Neural cell (in vitro differentiated cells): ENCODE results near the gene PTPRD.

Source experiments
- EP300 ChIP-seq: fragments of 450-650 bp; conservative IDR thresholded peaks from 2 replicates; pipeline ENCODE4 v1.6.1; 2014; ENCODE audit warnings: antibody characterized with exemption, mild to moderate bottlenecking, moderate library complexity; ENCODE audit not compliant: poor library complexity, severe bottlenecking
- EZH2 ChIP-seq: fragments of 200-600, 300-800 bp; shearing (Covaris generic), sonication (generic); IDR thresholded peaks from 2 replicates; pipeline ENCODE4 v1.6.1; 2014; ENCODE audit warnings: antibody characterized with exemption, low read length, borderline replicate concordance, mild to moderate bottlenecking; ENCODE audit not compliant: insufficient read depth, poor library complexity, severe bottlenecking
- MXI1 ChIP-seq: fragments of 450-650 bp; conservative IDR thresholded peaks from 2 replicates; pipeline ENCODE4 v1.6.1; 2014; ENCODE audit warnings: antibody characterized with exemption, mild to moderate bottlenecking; ENCODE audit not compliant: poor library complexity, severe bottlenecking
- POLR2AphosphoS5 ChIP-seq: IDR thresholded peaks from 2 replicates; pipeline ENCODE4 v1.6.1; 2012
- RAD21 ChIP-seq: fragments of 450-650 bp; conservative IDR thresholded peaks from 2 replicates; pipeline ENCODE4 v1.6.1; 2014; ENCODE audit warnings: antibody characterized with exemption, mild to moderate bottlenecking, moderate library complexity
- REST ChIP-seq: IDR thresholded peaks from 2 replicates; pipeline ENCODE4 v1.6.1; 2012; ENCODE audit warnings: borderline replicate concordance
- SMC3 ChIP-seq: fragments of 450-650 bp; conservative IDR thresholded peaks from 2 replicates; pipeline ENCODE4 v1.6.1; 2014; ENCODE audit warnings: antibody characterized with exemption, mild to moderate bottlenecking, moderate library complexity; ENCODE audit not compliant: poor library complexity
- TAF1 ChIP-seq: IDR thresholded peaks from 2 replicates; pipeline ENCODE4 v1.6.1; 2012; ENCODE audit warnings: low read depth
- TF ChIP-seq, protein P1 (sequence below): fragments of 450-650 bp; IDR thresholded peaks from 2 replicates; pipeline ENCODE4 v1.5.1; 2014; ENCODE audit warnings: antibody characterized with exemption, mild to moderate bottlenecking, moderate library complexity; ENCODE audit not compliant: poor library complexity, severe bottlenecking

- TF ChIP-seq, protein P1, sequence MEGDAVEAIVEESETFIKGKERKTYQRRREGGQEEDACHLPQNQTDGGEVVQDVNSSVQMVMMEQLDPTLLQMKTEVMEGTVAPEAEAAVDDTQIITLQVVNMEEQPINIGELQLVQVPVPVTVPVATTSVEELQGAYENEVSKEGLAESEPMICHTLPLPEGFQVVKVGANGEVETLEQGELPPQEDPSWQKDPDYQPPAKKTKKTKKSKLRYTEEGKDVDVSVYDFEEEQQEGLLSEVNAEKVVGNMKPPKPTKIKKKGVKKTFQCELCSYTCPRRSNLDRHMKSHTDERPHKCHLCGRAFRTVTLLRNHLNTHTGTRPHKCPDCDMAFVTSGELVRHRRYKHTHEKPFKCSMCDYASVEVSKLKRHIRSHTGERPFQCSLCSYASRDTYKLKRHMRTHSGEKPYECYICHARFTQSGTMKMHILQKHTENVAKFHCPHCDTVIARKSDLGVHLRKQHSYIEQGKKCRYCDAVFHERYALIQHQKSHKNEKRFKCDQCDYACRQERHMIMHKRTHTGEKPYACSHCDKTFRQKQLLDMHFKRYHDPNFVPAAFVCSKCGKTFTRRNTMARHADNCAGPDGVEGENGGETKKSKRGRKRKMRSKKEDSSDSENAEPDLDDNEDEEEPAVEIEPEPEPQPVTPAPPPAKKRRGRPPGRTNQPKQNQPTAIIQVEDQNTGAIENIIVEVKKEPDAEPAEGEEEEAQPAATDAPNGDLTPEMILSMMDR, result no peak
- TF ChIP-seq POLR2AphosphoS5 (no peak), EP300 (no peak), RAD21 (no peak), MXI1 (no peak), EZH2 (no peak), REST (no peak), TAF1 (no peak), SMC3 (no peak)
These were observed 353.1 kb downstream of the PTPRD start for GRCh38 chr9:10259668-10260067.
